Measurements from ENCODE around the gene MPST.

The MPST gene

DNA sequence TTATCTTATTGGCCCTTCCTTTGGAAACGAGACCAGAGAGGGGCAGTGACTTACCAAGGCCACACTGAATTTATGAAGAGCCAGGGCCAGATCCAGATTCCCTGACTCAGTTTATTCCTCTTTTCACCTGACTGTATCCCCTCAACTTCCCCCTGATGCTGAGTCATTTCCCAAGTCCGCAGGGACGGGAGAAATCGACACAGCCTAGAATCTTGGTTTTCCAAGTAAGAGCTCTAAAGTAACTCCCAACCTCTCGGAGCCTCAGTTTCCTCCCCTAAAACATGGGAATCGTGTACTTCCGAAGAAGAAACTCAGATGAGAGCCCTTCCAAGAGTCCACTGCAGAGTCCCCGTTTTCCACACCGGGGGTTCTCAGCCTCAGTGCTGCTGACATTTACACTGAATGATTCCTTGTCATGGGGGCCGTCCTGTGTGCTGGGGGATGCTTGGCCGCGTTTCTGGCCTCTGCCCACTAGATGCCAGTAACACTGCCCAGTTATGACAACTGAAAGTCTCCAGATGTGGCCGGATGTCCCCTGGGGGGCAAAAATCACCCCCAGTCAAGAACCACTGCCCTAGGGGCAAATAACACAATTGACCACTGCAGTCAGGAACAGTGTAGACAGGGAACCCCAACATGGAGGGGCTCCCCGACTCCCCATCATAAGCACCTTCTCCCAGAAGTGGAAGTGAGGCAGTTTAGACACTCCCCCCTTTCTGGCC, 11.2 kb downstream of the MPST start:
- H3K27ac ChIP-seq = peak overlapping the region; percentile 99
- TF ChIP-seq, protein P1, sequence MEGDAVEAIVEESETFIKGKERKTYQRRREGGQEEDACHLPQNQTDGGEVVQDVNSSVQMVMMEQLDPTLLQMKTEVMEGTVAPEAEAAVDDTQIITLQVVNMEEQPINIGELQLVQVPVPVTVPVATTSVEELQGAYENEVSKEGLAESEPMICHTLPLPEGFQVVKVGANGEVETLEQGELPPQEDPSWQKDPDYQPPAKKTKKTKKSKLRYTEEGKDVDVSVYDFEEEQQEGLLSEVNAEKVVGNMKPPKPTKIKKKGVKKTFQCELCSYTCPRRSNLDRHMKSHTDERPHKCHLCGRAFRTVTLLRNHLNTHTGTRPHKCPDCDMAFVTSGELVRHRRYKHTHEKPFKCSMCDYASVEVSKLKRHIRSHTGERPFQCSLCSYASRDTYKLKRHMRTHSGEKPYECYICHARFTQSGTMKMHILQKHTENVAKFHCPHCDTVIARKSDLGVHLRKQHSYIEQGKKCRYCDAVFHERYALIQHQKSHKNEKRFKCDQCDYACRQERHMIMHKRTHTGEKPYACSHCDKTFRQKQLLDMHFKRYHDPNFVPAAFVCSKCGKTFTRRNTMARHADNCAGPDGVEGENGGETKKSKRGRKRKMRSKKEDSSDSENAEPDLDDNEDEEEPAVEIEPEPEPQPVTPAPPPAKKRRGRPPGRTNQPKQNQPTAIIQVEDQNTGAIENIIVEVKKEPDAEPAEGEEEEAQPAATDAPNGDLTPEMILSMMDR (conservative IDR thresholded peaks at IDR 0.05; ENCODE audit: low read depth) = no peak
- CTCF ChIA-PET = interaction anchor here (1.2 kb wide), 1 partner anchor 10 kb away, joined by 3 read pairs; no protein-coding TSS in a partner anchor
- POLR2A ChIA-PET (ENCODE audit: low non-redundant PET) = no interaction called here
- DNase-seq (ENCODE audit: low spot score) = no peak

DNA sequence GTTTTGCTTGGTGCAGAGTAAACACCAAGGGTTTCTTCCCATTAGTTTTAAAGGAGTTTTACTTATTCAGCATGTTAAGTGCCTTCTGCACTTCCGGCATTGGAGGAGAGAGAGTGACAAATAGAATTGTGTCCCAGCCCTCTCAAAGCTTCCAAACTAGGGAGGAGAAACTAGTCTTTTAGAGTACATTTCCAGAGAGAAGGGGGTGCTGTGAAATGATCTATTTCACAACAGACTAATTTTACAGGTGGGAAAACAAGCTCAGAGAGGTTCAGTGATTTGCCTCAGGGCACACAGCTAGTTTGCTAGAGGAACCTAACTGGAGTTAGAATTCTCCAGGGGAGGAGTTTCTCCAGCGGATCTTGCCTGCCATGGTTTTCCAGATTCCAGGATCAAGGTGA, 12.6 kb downstream of the MPST start:
- CTCF ChIA-PET = interaction anchor here (1.0 to 1.1 kb wide), 2 partner anchors 11 to 20 kb away, joined by 3 to 5 read pairs; partner anchors contain the start of gene KCTD17
- peak overlapping the region; percentile 99 for H3K27ac ChIP-seq
- DNase-seq (ENCODE audit: low spot score) = no peak
- TF ChIP-seq, protein P1 (conservative IDR thresholded peaks at IDR 0.05; ENCODE audit: low read depth) = no peak
- POLR2A ChIA-PET (ENCODE audit: low non-redundant PET) = interaction anchor here (1.2 kb wide), 1 partner anchor 12 kb away, joined by 7 read pairs; the partner anchor contains the start of genes MPST and TST

DNA sequence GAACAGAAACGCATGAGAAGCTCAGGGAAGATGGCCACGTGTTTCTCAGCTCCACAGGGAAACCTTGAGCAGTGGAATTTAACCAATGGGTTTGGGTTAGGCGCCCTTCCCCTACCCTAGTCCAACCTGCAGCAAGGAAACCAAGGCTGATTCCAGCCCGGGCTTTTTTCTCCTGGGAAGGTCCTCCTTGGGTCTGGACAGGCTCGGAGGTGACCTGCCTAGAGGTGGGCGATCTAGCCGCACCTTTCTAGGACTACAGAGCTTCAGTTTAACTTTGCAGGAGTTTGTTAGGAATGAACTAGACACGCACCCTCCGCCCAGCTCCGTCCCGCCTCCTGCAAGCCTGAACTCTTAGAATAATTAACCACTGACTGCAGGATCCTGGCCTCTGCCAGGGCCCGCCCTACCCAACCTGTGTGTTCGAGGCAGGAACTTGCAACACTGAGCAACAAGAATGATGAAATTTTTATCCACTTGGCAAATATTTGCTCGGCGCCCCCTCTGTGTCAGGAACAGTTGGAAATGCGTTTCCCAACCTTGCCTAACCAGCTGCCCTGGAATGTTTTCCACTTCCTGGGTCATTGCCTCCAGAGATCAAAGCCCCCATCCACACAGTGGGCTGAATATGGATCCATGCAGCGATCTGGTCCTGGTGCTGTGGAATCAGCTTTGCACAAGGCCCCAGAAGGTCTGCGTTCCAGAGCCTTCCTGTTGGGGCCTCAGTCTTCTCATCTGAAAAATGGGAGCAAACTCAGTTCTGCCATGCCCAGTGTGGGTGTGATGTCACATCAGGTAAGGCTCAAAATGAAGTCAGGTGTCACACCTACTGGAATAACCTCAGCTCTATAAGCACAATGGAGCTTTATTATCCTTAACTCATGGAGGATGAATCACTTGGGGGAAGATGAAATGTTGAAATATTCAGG, 13.3 kb downstream of the MPST start:
- peak overlapping the region; percentile 99 for H3K27ac ChIP-seq
- peak; percentile 76 for DNase-seq (ENCODE audit: low spot score)
- TF ChIP-seq, protein P1 (conservative IDR thresholded peaks at IDR 0.05; ENCODE audit: low read depth) = no peak
- ChIA-PET POLR2A (ENCODE audit: low non-redundant PET) (interaction anchor here (0.6 to 1.2 kb wide), 2 partner anchors 13 to 294 kb away, joined by 5 to 7 read pairs; partner anchors contain the start of genes MPST and TST), CTCF (interaction anchor here (1.0 to 1.1 kb wide), 2 partner anchors 11 to 19 kb away, joined by 3 to 5 read pairs; partner anchors contain the start of gene KCTD17)

DNA sequence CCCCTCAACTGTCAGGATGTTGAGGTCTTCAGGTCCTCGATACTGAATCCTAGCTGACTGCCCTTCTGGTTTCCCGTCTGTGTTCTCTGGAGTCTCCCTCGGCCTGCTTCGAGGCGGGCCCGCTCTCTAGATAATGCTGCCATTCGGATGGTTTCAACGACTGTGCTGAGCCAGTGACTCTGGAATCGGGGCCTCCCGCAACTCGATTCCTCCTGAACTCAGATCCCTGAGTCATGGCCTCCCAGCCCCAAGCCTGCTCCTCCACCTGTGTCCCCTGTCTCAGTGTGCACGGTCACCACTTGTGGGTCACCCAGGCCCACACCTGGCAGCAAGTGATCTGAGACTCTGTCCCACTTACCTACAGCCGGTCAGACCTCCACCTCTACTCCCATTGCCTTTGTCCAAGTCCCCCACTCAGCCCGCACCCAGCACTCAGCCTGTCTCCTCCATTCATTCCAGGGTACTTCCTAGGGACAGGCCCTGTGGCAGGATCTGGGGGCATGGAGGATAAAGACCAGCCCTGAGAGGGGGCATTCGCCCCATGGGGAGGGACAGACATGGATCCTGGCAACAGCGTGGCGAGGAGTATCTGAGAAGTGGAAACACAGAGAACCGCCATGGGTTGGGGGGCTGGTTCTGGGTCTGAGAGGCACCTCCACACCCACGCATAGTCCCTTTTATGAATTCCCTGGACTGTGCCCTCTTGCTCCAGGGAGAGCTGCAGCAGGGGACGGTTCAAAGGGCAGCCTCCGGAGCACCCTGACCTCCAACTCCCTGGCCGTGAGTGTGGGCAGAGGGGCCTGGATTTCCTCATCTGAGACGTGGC, 14.3 kb downstream of the MPST start:
- peak overlapping the region; percentile 99 for H3K27ac ChIP-seq
- TF ChIP-seq, protein P1 (conservative IDR thresholded peaks at IDR 0.05; ENCODE audit: low read depth) = no peak
- no peak for DNase-seq (ENCODE audit: low spot score)
- POLR2A ChIA-PET (ENCODE audit: low non-redundant PET) = interaction anchor here (0.6 kb wide), 1 partner anchor 293 kb away, joined by 5 read pairs; no protein-coding TSS in a partner anchor
- CTCF ChIA-PET = no interaction called here

DNA sequence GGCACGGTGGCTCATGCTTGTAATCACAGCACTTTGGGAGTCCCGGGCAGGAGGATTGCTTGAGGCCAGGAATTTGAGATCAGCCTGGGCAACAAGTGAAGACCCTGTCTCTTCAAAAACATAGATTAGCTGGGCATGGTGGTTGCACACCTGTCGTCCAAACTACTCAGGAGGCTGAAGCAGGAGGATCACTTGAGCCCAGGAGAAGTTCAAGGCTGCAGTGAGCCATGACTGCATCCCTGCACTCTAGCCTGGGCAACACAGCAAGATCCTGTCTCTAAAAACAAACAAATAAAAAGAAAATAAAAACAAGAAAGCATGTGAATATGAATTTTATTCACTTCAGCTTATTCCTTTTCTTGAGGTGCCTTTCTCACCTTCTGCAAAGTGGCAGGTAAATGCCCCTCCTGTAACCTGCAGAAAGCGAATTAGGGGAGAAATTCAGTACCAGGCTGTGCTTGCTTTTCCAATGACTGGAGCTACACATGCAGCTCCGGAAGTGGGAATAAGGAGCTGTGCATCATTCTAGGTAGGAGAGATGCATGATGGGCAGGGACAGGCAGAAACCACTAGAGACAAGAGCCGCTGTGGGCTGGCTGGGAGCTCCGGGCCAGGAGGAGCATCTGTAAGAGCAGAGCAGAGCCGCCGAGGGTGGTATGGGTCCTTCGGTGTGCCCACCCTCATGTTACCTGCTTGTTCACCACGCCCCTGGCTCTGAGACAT, 17.3 kb downstream of the MPST start:
- POLR2A ChIA-PET (ENCODE audit: low non-redundant PET) = no interaction called here

More for the DNA sequence above, 17.3 kb downstream of the MPST start:
- DNase-seq (ENCODE audit: low spot score) = no peak
- TF ChIP-seq, protein P1 (conservative IDR thresholded peaks at IDR 0.05; ENCODE audit: low read depth) = no peak
- CTCF ChIA-PET = no interaction called here
- H3K27ac ChIP-seq = no peak overlapping the region
